GM19023 (cell line): Measurements from ENCODE around the gene SNTN.

ENCODE experiments used
- ATAC-seq: cut with Tn5 transposase; IDR thresholded peaks from one replicate; pipeline ENCODE4 v1.9.1; 2021; ENCODE audit warnings: mild to moderate bottlenecking, moderate library complexity; ENCODE audit not compliant: unreplicated experiment

SNTN gene

GRCh38 chr3:63670544-63670943 lies 18.1 kb downstream of the SNTN start:
- ATAC-seq, result no peak

- ATAC-seq, result no peak
These were observed 20.6 kb downstream of the SNTN start for GRCh38 chr3:63673111-63673510.

DNA sequence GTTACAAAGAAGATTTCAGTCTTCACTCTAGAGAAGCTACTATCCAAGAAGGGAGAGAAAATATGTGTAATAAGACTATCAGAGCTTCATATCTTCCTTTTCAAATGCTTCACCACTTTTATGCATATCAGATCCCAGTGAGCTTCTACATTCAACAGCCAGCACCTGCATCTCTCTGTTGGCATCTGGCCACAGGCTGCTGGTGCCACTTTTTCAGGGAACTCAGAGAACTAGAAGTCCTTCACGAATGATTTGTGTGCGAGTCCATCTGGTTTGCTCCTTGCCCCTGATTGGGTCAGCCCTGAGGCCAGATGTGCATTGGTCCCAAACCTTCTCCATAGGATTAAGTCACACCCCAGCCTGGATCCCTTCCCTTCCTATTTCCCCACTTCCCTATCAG lies 22.1 kb downstream of the SNTN start:
- ATAC-seq, result no peak

DNA sequence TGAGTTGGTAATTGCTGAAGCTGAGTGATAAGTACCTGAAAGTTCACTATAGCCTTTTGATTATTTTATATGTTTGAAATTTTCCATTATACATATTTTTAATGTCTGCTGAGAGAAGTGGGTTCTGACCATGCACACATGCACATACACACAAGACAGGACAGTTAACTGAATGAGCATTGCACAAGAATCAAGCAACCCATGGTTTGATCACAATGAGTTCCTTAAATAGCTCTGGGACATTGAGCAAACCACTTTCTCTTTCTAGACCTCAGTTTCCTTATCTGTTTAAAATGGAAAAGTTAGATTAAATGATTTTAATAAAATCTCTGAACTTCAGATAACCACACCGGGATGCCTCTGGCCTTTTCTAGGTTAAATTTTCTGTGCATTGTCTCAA lies 26.7 kb downstream of the SNTN start:
- no peak for ATAC-seq

GRCh38 chr3:63684081-63684480 lies 31.6 kb downstream of the SNTN start:
- ATAC-seq, result no peak

DNA sequence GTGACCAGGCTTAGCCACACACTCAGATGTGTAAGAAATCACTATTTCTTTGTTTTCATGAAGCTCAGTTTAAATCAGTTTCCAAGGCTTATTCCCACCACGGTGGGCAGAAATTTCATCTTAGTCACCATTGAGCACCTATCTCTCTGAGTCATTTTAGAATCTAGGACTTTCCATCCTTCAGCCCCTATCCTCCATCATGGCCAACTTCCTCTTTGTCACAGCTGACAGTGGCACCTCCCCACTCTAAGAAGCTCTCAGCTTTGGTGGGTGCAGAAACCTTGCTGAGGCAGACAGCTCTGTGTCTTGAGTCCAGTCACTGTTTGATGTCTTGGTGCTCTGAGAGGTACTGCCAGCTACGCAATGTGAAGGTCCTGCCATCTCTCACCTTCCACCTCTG lies 32.9 kb downstream of the SNTN start:
- no peak for ATAC-seq

- ATAC-seq, result no peak
These were observed 35.1 kb downstream of the SNTN start for GRCh38 chr3:63687278-63688225.

DNA sequence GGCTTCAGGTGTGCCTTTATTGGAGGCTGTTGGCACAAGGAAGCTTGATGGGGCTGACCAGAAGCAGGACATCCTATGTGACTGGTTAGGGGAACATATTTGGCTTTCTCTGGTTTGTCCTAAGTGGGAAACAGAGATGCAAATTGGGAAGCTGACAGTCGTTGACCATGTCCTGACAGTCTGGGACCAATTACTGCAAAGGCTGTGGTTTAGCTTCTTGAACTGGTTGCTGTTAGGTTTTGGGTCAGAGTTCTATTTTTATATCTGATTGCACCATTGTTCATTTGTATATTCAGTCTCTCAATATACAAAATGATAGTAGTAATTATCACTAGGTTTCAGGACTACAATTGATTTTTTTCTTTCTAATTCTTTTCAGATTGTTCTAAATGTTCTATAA lies 36.8 kb downstream of the SNTN start:
- ATAC-seq, result no peak

DNA sequence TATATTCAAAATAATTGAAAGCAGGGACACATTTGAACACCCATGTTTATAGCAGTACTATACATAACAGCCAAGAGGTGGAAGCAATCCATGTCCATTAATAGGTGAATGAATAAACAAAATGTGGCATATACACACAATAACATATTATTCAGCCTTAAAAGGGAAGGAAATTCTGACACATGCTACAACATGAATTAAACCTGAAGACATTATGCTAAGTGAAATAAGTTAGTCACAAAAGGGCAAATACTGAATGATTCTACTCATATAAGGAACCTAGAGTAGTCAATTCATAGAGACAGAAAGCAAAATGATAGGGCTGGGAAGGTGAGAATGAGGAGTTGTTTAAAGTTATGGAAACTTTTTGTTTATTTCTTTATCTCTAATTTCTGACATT lies 40.9 kb downstream of the SNTN start:
- no peak for ATAC-seq

DNA sequence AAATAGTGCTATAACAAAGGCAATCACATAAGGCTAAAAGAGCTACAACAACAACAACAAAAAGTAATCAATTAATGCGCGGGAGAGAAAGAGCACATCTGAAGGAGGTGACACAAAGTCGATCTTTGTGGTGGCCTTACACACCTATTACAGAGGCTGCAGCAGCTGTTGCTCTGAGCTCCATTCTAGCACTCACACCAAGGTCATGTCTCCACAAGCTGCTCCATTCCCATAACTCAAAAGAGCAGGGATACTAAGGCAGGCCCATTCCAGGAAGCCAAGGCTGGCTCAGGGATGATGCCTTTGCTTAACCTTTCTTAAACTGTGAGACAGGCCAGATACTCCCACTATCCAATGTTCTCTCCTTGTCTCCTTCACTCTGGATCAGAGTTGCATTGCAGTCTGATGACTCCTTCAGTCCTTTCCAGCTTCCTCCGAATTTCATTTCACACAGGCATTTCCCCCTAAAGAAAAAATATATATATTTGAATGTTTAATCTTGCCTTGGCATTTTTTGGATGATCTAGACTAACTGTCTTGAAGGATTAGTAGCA lies 52.7 kb downstream of the SNTN start:
- ATAC-seq, result no peak

- ATAC-seq, result no peak
These were observed 54.0 kb downstream of the SNTN start for GRCh38 chr3:63706321-63707085.

DNA sequence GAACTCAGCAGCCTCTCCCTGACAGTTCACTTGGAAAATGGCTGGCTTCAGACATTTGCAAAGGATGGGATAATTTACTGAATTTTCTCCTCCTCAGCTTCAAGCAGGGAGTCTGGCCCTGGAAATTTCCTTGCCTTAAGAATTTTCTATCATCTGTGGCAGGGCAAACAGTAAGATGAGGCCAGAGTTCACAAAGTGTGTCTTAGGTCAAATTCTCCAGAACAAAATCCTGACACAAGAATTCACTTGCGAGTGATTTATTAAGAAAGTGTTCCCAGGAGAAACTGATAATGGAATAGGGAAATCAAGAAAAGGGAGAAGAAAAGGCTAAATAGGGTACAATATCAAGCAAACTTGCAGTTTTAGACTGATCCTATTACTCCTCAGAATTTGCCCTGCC lies 55.3 kb downstream of the SNTN start:
- ATAC-seq, result no peak

DNA sequence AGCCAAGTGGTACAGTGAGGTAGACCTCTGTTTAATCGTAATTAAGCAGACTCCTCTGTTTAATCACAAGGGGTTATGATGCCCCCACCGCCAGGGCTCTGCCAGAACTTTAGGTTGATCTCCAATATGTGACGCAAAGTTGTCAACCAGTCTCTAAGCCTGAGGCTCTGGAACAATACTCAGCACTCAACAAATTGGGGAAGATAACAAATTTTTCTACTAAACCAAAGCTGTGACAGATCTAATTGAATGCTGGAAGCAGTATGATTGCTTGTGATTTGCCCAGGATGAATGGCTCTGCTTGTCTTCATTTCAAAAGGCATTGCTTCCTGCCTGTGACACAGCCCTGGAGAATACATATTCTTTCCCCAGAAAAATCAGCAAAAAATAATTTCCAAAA lies 57.1 kb downstream of the SNTN start:
- ATAC-seq, result no peak
